ENCODE results near the gene SNAI1. TPM values are rescaled to one million over a fixed set of nuclear protein-coding genes. Genes with fewer than 3 reads are reported as not detected.

The SNAI1 gene
- total and polyA plus RNA-seq, 12 donors, result 0.28 to 13.2 (median 8.4) TPM

- no peak for TF ChIP-seq CTCF (IDR thresholded peaks at IDR 0.05)
- TF ChIP-seq POLR2A (IDR thresholded peaks at IDR 0.05), result no peak
- H3K27ac ChIP-seq, result no peak overlapping the region
- no peaks in the 10 kb centered on the region for H3K9me3 ChIP-seq (replicated peaks in 1 of 3)
- H3K27me3 ChIP-seq, result no peaks in the 10 kb centered on the region
- DNase-seq, result no peak
- H3K4me1 ChIP-seq (replicated peaks in 1 of 2), result peaks cover 0 to 4% of the 10 kb centered on the region in 2 donors
- no peaks in the 10 kb centered on the region for H3K36me3 ChIP-seq (replicated peaks in 1 of 2)
- no peak overlapping the region for H3K4me3 ChIP-seq
- intact Hi-C loops (cut with DNase I), result no loop called here
- WGBS, 4 donors, result 44 to 52% (median 47%) methylated on average over 9 to 12 of the region's 12 CpGs
Observed at GRCh38 chr20:50012282-50013263, 29.8 kb downstream of the SNAI1 start.

GRCh38 chr20:50013976-50014375 lies 31.2 kb downstream of the SNAI1 start:
- TF ChIP-seq CTCF (IDR thresholded peaks at IDR 0.05) (no peak), POLR2A (IDR thresholded peaks at IDR 0.05) (no peak)
- intact Hi-C loops (cut with DNase I), result no loop called here
- WGBS, 4 donors, result 75 to 89% (median 81%) methylated on average over 7 of the region's 7 CpGs
- no peak for DNase-seq
- Histone ChIP-seq H3K27ac (no peak overlapping the region), H3K9me3 (replicated peaks in 1 of 3) (no peaks in the 10 kb centered on the region), H3K4me1 (replicated peaks in 1 of 2) (peaks cover 0 to 4% of the 10 kb centered on the region in 2 donors), H3K36me3 (replicated peaks in 1 of 2) (no peaks in the 10 kb centered on the region), H3K27me3 (no peaks in the 10 kb centered on the region), H3K4me3 (no peak overlapping the region)

GRCh38 chr20:50014570-50015562 lies 32.1 kb downstream of the SNAI1 start:
- no peak for DNase-seq
- Histone ChIP-seq H3K27ac (no peak overlapping the region), H3K27me3 (no peaks in the 10 kb centered on the region), H3K9me3 (replicated peaks in 1 of 3) (no peaks in the 10 kb centered on the region), H3K4me3 (no peak overlapping the region), H3K4me1 (replicated peaks in 1 of 2) (peaks cover 0 to 8% of the 10 kb centered on the region in 2 donors), H3K36me3 (replicated peaks in 1 of 2) (no peaks in the 10 kb centered on the region)
- WGBS, 4 donors, result 64 to 72% (median 68%) methylated on average over 17 to 38 of the region's 38 CpGs
- intact Hi-C loops (cut with DNase I), result no loop called here
- TF ChIP-seq POLR2A (IDR thresholded peaks at IDR 0.05) (no peak), CTCF (IDR thresholded peaks at IDR 0.05) (no peak)

GRCh38 chr20:50015636-50015992 lies 32.8 kb downstream of the SNAI1 start:
- H3K4me1 ChIP-seq (replicated peaks in 1 of 2), result peaks cover 0 to 14% of the 10 kb centered on the region in 2 donors
- intact Hi-C loops (cut with DNase I), result no loop called here
- no peaks in the 10 kb centered on the region for H3K27me3 ChIP-seq
- TF ChIP-seq POLR2A (IDR thresholded peaks at IDR 0.05), result no peak
- TF ChIP-seq CTCF (IDR thresholded peaks at IDR 0.05), result no peak
- DNase-seq, result no peak
- H3K9me3 ChIP-seq (replicated peaks in 1 of 3), result no peaks in the 10 kb centered on the region
- H3K4me3 ChIP-seq, result no peak overlapping the region
- H3K36me3 ChIP-seq (replicated peaks in 1 of 2), result no peaks in the 10 kb centered on the region
- H3K27ac ChIP-seq, result peak overlapping the region in 1 of 5 donors; percentile 36
- WGBS, 4 donors, result 40 to 82% (median 77%) methylated on average over 1 to 8 of the region's 8 CpGs
